ENCODE measurements around the gene FERMT3.

DNA sequence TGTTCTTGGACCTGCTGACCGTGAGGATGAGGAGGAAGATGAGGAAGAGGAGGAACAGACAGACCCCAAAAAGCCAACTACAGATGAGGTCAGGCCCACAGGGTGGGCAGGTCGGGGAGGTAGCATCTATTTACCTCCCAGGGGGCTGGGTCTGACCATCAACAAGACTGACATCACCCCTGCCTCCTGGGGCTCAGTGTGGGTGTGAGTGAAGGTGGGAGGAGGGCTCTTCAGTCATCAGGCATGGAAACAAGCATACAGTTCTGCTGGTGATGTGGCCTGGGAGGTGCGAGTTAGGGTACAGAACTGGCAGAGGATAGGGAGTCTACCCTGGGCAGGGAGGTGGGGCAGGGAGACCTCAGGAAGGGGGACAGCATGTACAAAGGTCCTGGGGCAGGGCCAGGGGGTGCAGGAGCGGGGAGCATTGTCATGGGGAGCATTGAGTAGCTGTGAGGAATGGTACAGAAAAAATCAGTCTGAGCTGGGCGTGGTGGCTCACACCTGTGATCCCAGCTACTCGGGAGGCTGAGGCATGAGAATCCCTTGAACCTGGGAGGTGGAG is 53.7 kb downstream of the FERMT3 start:
- TF ChIP-seq CEBPB (IDR thresholded peaks at IDR 0.05; ENCODE audit: low read depth, low read length), result no peak
- TF ChIP-seq POLR2A (IDR thresholded peaks at IDR 0.05; ENCODE audit: control extremely low read depth in 1 of 2, low read depth in 2 of 2, low read length in 2 of 2), result no peak
- TF ChIP-seq, protein P1, sequence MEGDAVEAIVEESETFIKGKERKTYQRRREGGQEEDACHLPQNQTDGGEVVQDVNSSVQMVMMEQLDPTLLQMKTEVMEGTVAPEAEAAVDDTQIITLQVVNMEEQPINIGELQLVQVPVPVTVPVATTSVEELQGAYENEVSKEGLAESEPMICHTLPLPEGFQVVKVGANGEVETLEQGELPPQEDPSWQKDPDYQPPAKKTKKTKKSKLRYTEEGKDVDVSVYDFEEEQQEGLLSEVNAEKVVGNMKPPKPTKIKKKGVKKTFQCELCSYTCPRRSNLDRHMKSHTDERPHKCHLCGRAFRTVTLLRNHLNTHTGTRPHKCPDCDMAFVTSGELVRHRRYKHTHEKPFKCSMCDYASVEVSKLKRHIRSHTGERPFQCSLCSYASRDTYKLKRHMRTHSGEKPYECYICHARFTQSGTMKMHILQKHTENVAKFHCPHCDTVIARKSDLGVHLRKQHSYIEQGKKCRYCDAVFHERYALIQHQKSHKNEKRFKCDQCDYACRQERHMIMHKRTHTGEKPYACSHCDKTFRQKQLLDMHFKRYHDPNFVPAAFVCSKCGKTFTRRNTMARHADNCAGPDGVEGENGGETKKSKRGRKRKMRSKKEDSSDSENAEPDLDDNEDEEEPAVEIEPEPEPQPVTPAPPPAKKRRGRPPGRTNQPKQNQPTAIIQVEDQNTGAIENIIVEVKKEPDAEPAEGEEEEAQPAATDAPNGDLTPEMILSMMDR (IDR thresholded peaks at IDR 0.05; ENCODE audit: control extremely low read depth in 1 of 3, insufficient read depth in 1 of 3, low read depth in 1 of 3, low read length in 3 of 3), result no peak

All from H1 (cell line).